ENCODE measurements around the gene BTBD9.

Gene BTBD9

GRCh38 chr6:38170666-38171355 is 468.9 kb downstream of the BTBD9 start:
- in situ Hi-C loops (cut with MboI; ENCODE audit: low sequenced_read_pairs), result no loop called here

GRCh38 chr6:38169977-38170526 is 469.7 kb downstream of the BTBD9 start:
- in situ Hi-C loops (cut with MboI; ENCODE audit: low sequenced_read_pairs), result no loop called here

GRCh38 chr6:38169221-38169976 is 470.3 kb downstream of the BTBD9 start:
- in situ Hi-C loops (cut with MboI; ENCODE audit: low sequenced_read_pairs), result no loop called here

- in situ Hi-C loops (cut with MboI; ENCODE audit: low sequenced_read_pairs), result no loop called here
Observed at GRCh38 chr6:38168699-38169098, 471.0 kb downstream of the BTBD9 start.

GRCh38 chr6:38168126-38168525 is 471.6 kb downstream of the BTBD9 start:
- in situ Hi-C loops (cut with MboI; ENCODE audit: low sequenced_read_pairs), result no loop called here

- in situ Hi-C loops (cut with MboI; ENCODE audit: low sequenced_read_pairs), result no loop called here
Observed at GRCh38 chr6:38167598-38167997, 472.1 kb downstream of the BTBD9 start.

- in situ Hi-C loops (cut with MboI; ENCODE audit: low sequenced_read_pairs), result no loop called here
Observed at GRCh38 chr6:38166411-38167240, 473.1 kb downstream of the BTBD9 start.

- in situ Hi-C loops (cut with MboI; ENCODE audit: low sequenced_read_pairs), result no loop called here
Observed at GRCh38 chr6:38164671-38165108, 475.0 kb downstream of the BTBD9 start.

GRCh38 chr6:38164131-38164481 is 475.6 kb downstream of the BTBD9 start:
- in situ Hi-C loops (cut with MboI; ENCODE audit: low sequenced_read_pairs), result no loop called here

GRCh38 chr6:38163186-38164130 is 476.3 kb downstream of the BTBD9 start:
- in situ Hi-C loops (cut with MboI; ENCODE audit: low sequenced_read_pairs), result no loop called here

GRCh38 chr6:38162493-38163185 is 477.1 kb downstream of the BTBD9 start:
- in situ Hi-C loops (cut with MboI; ENCODE audit: low sequenced_read_pairs), result no loop called here

GRCh38 chr6:38161754-38162492 is 477.8 kb downstream of the BTBD9 start:
- in situ Hi-C loops (cut with MboI; ENCODE audit: low sequenced_read_pairs), result no loop called here

- in situ Hi-C loops (cut with MboI; ENCODE audit: low sequenced_read_pairs), result no loop called here
Observed at GRCh38 chr6:38161331-38161730, 478.4 kb downstream of the BTBD9 start.

- in situ Hi-C loops (cut with MboI; ENCODE audit: low sequenced_read_pairs), result no loop called here
Observed at GRCh38 chr6:38160831-38161230, 478.9 kb downstream of the BTBD9 start.

GRCh38 chr6:38159596-38159995 is 480.1 kb downstream of the BTBD9 start:
- in situ Hi-C loops (cut with MboI; ENCODE audit: low sequenced_read_pairs), result no loop called here

- in situ Hi-C loops (cut with MboI; ENCODE audit: low sequenced_read_pairs), result no loop called here
Observed at GRCh38 chr6:38158762-38159350, 480.9 kb downstream of the BTBD9 start.

GRCh38 chr6:38157905-38158304 is 481.8 kb downstream of the BTBD9 start:
- in situ Hi-C loops (cut with MboI; ENCODE audit: low sequenced_read_pairs), result no loop called here

- in situ Hi-C loops (cut with MboI; ENCODE audit: low sequenced_read_pairs), result no loop called here
Observed at GRCh38 chr6:38156818-38157565, 482.7 kb downstream of the BTBD9 start.

Data from HL-60/S4 treated with phorbol 12-myristate 13-acetate at 8.2 ng/mL for 4 days and 3 days (cell line).